ENCODE measurements around the gene S100A9. TPM values are rescaled to one million over a fixed set of nuclear protein-coding genes. Genes with fewer than 3 reads are reported as not detected.

Gene S100A9
- total and polyA plus RNA-seq, 2 of the 4 experiments (the other 2 are of a cell fraction), result not detected

GRCh38 chr1:153370146-153370545, 12.5 kb downstream of the S100A9 start:
- Histone ChIP-seq H2AFZ (replicated peaks; ENCODE audit: low read length, poor library complexity) (no peak overlapping the region), H2BK5ac (ENCODE audit: low read depth, low read length, poor library complexity, severe bottlenecking) (no peak overlapping the region), H3K56ac (ENCODE audit: extremely low read depth, insufficient read depth, low read length) (no peak overlapping the region), H3K14ac (replicated peaks; ENCODE audit: low read depth, low read length) (no peak overlapping the region), H3K4me1 (ENCODE audit: control insufficient read depth, insufficient read depth, low read length) (no peaks in the 10 kb centered on the region), H2AK5ac (ENCODE audit: low read depth, low read length) (no peak overlapping the region), H4K20me1 (ENCODE audit: insufficient read depth, low read length) (no peaks in the 10 kb centered on the region), H3K18ac (ENCODE audit: low read depth, low read length) (no peak overlapping the region), H3K4ac (ENCODE audit: low read depth, low read length) (no peak overlapping the region), H3K9me1 (ENCODE audit: insufficient read depth, low read length) (no peaks in the 10 kb centered on the region), H3K23ac (ENCODE audit: low read depth, low read length) (no peak overlapping the region), H3K36me3 (ENCODE audit: control insufficient read depth, insufficient read depth, low read length) (no peaks in the 10 kb centered on the region), H2BK120ac (ENCODE audit: low read depth, low read length) (no peak overlapping the region), H3K9ac (ENCODE audit: low read depth, low read length) (no peak overlapping the region), H2BK20ac (ENCODE audit: low read depth, low read length) (no peak overlapping the region), H3K4me2 (ENCODE audit: low read depth, low read length) (no peak overlapping the region), H3K27ac (ENCODE audit: insufficient read depth, low read length) (no peak overlapping the region), H4K5ac (ENCODE audit: low read depth, low read length) (no peak overlapping the region), H2AK9ac (replicated peaks; ENCODE audit: low read depth, low read length, poor library complexity) (no peak overlapping the region), H3K9me3 (ENCODE audit: control insufficient read depth, insufficient read depth, low read length) (no peaks in the 10 kb centered on the region), H3K27me3 (ENCODE audit: control insufficient read depth, insufficient read depth, low read length) (0 out of 2 replicates have a peak, but pooled peaks cover 2% of the 10 kb centered on the region), H3K4me3 (ENCODE audit: insufficient read depth, low read depth, low read length) (no peak overlapping the region), H2BK15ac (ENCODE audit: low read depth, low read length) (no peak overlapping the region), H4K8ac (ENCODE audit: low read depth in 2 of 2, low read length in 2 of 2) (no peak overlapping the region), H3K79me1 (ENCODE audit: low read depth in 1 of 2, low read length in 2 of 2) (no peaks in the 10 kb centered on the region), H4K91ac (ENCODE audit: insufficient read depth, low read depth, low read length) (no peak overlapping the region)
- WGBS, 2 experiments (ENCODE audit: extremely low coverage in 2 of 2, insufficient read length in 1 of 2), result no CpG with 5 or more reads among the region's 3 CpGs
- DNase-seq (no peak), ATAC-seq (ENCODE audit: low read depth) (no peak)
- ChIA-PET POLR2A (ENCODE audit: unreplicated experiment) (no interaction called here), CTCF (interaction anchor here (0.6 kb wide), 1 partner anchor 454 kb away, joined by 3 read pairs; no protein-coding TSS in a partner anchor)
- BruUV-seq (replicated peaks), result no TSS peak
- in situ Hi-C loops (cut with MboI; ENCODE audit: low sequenced_read_pairs) (no loop called here), intact Hi-C loops (cut with micrococcal nuclease) (no loop called here), dilution Hi-C loops (cut with HindIII; ENCODE audit: low sequenced_read_pairs, unreplicated experiment) (no loop called here)
- TF ChIP-seq, protein P1, sequence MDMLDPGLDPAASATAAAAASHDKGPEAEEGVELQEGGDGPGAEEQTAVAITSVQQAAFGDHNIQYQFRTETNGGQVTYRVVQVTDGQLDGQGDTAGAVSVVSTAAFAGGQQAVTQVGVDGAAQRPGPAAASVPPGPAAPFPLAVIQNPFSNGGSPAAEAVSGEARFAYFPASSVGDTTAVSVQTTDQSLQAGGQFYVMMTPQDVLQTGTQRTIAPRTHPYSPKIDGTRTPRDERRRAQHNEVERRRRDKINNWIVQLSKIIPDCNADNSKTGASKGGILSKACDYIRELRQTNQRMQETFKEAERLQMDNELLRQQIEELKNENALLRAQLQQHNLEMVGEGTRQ (IDR thresholded peaks at IDR 0.05; ENCODE audit: low read depth, low read length), result no peak
- TF ChIP-seq CHD1 (IDR thresholded peaks at IDR 0.05; ENCODE audit: low read depth, low read length) (no peak), RAD21 (IDR thresholded peaks at IDR 0.05; ENCODE audit: low read length) (no peak), POLR2A (IDR thresholded peaks at IDR 0.05; ENCODE audit: low read depth, low read length) (no peak), NFE2L2 (IDR thresholded peaks at IDR 0.05; ENCODE audit: low read depth, low read length) (no peak), BHLHE40 (IDR thresholded peaks at IDR 0.05; ENCODE audit: low read depth, low read length) (no peak), SMC3 (IDR thresholded peaks at IDR 0.05; ENCODE audit: low read depth, low read length) (no peak), CTCF (conservative IDR thresholded peaks at IDR 0.05; ENCODE audit: low read depth, low read length) (no peak), RFX5 (IDR thresholded peaks at IDR 0.05; ENCODE audit: low read depth, low read length) (no peak), FOS (IDR thresholded peaks at IDR 0.05; ENCODE audit: low read depth, low read length) (no peak), RCOR1 (IDR thresholded peaks at IDR 0.05; ENCODE audit: insufficient replicate concordance, low read length) (no peak), ELK1 (IDR thresholded peaks at IDR 0.05; ENCODE audit: borderline replicate concordance, low read depth, low read length) (no peak), CEBPB (IDR thresholded peaks at IDR 0.05; ENCODE audit: low read depth, low read length) (no peak), MAZ (IDR thresholded peaks at IDR 0.05; ENCODE audit: borderline replicate concordance, low read depth, low read length) (no peak)
